Right atrium auricular region (tissue), 2 donors: Measurements from ENCODE around the gene MYO5C. TPM values are rescaled to one million over a fixed set of nuclear protein-coding genes. Genes with fewer than 3 reads are reported as not detected.

Source experiments
- DNase-seq: peaks from one replicate; pipeline ENCODE4 v3.0.0-alpha.2; 2019; ENCODE audit warnings: low spot score
- H3K27ac ChIP-seq, 2 donors: fragments of 200-600 bp; sonication (generic); 1 replicate in 1 of 2; 2 replicates in 1 of 2; pipeline ENCODE4 v1.5.1; 2016 to 2019
- H3K27me3 ChIP-seq, 2 donors: fragments of 200-600 bp; sonication (generic); one replicate each; pipeline versions ENCODE4 v1.5.1 to v1.6.0; 2017 to 2019
- H3K36me3 ChIP-seq: fragments of 200-600 bp; sonication (generic); one replicate; pipeline ENCODE4 v1.5.1; 2016
- H3K4me1 ChIP-seq, 2 donors: fragments of 200-600 bp; sonication (generic); one replicate each; pipeline versions ENCODE4 v1.5.1 to v1.6.0; 2017 to 2019
- H3K4me3 ChIP-seq, 2 donors: fragments of 200-600 bp; sonication (generic); 1 replicate in 1 of 2; 2 replicates in 1 of 2; pipeline ENCODE4 v1.5.1; 2017 to 2019; ENCODE audit warnings: mild to moderate bottlenecking in 1 of 2, moderate library complexity in 1 of 2
- H3K9me3 ChIP-seq, 2 donors: fragments of 200-600 bp; sonication (generic); one replicate each; pipeline ENCODE4 v1.5.1; 2019
- total RNA-seq, 2 donors: library from RNA; depleted of rRNA; stranded (reverse); fragments of >200 nt; gene quantifications; one replicate each; pipeline ENCODE4 v1.1.0, GENCODE V29; 2016
- TF ChIP-seq, protein P1 (sequence below), 2 donors: fragments of 200-600 bp; sonication (generic); IDR thresholded peaks; one replicate each; pipeline ENCODE4 v1.5.1; 2019; ENCODE audit warnings: antibody characterized with exemption in 2 of 2

MYO5C gene
- total RNA-seq, 2 donors from 2014 or later: 2.0 to 5.3 TPM

DNA sequence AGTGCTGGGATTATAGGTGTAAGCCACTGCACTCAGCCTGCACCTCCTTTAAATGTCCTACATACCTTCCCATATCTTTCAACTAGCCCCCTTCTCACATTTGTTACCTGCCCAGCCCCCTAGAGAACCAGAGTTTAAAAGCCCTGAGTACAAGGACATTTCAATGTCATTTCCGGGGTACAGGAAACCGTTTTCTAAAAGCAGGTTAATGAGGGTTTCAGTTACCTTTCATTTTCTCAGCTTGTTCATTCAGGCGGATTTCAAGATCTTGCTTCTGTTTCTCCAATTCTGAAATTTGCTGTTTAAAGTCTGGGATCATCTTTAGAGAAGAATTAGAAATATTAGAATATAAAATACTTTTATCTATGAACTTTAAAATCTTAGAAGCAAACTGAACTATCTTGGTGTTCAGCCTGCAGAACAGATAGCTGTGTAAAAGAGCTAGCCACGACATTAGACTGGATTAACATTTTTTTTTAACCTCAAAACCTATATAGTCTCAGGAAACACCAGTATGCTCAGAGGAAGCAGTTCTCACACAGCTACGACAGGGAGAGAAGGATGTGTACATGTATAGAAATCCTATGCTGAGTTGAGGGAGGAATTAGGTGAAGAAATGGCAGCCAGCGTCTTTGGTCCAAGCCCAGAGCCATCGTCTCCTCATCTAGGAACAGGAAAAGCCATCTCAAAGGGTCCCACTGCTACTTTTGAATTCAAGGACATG, 74.5 kb downstream of the MYO5C start:
- H3K27ac ChIP-seq: peak overlapping the region in 1 of 2 donors; percentile 80
- H3K4me1 ChIP-seq: no peaks in the 10 kb centered on the region
- H3K27me3 ChIP-seq: no peaks in the 10 kb centered on the region
- H3K9me3 ChIP-seq: no peaks in the 10 kb centered on the region
- no peak overlapping the region for H3K4me3 ChIP-seq
- TF ChIP-seq, protein P1, sequence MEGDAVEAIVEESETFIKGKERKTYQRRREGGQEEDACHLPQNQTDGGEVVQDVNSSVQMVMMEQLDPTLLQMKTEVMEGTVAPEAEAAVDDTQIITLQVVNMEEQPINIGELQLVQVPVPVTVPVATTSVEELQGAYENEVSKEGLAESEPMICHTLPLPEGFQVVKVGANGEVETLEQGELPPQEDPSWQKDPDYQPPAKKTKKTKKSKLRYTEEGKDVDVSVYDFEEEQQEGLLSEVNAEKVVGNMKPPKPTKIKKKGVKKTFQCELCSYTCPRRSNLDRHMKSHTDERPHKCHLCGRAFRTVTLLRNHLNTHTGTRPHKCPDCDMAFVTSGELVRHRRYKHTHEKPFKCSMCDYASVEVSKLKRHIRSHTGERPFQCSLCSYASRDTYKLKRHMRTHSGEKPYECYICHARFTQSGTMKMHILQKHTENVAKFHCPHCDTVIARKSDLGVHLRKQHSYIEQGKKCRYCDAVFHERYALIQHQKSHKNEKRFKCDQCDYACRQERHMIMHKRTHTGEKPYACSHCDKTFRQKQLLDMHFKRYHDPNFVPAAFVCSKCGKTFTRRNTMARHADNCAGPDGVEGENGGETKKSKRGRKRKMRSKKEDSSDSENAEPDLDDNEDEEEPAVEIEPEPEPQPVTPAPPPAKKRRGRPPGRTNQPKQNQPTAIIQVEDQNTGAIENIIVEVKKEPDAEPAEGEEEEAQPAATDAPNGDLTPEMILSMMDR (IDR thresholded peaks at IDR 0.05): no peak
- no peak for DNase-seq
- peaks cover 9% of the 10 kb centered on the region for H3K36me3 ChIP-seq

DNA sequence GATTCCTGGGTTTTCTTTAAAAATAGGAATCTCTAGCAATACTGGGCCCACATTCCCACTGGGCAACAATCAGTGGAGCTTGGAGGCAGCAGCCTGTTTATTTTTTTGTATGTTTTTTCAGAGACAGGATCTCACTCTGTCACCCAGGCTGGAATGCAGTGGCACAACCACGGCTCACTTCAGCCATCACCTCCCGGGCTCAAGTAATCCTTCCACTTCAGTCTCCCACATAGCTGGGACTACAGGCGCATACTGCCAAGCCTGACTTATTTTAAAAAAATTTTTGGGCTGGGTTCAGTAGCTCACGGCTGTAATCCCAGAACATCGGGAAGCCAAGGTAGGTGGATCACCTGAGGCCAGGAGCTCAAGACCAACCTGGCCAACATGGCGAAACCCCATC, 75.4 kb downstream of the MYO5C start:
- TF ChIP-seq, protein P1 (IDR thresholded peaks at IDR 0.05): no peak
- Histone ChIP-seq H3K9me3 (no peaks in the 10 kb centered on the region), H3K4me1 (no peaks in the 10 kb centered on the region), H3K27me3 (no peaks in the 10 kb centered on the region), H3K27ac (peak overlapping the region in 1 of 2 donors; percentile 80), H3K4me3 (no peak overlapping the region), H3K36me3 (peaks cover 9% of the 10 kb centered on the region)
- DNase-seq: no peak

DNA sequence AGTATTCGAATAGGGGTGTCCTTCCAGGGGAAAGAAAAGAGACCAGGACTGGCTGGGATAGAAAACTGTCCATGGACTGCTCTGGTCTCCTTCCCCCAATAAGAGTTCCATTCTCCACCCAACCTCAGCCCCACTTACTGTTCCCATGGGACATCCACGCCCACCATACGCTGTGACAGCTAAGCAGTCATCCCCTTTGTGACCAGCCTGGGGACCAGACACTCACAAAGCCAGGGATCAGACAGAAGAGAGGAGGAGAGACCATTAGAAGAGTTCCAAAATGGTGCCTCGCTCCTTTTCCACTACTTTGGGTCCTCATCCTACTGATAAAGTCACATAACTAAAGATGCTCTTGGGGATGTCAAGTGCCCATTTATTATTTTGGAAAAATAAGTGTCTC, 76.8 kb downstream of the MYO5C start:
- Histone ChIP-seq H3K4me3 (no peak overlapping the region), H3K27ac (peak overlapping the region in 1 of 2 donors; percentile 80), H3K27me3 (no peaks in the 10 kb centered on the region), H3K4me1 (no peaks in the 10 kb centered on the region), H3K36me3 (peaks cover under 1% of the 10 kb centered on the region), H3K9me3 (no peaks in the 10 kb centered on the region)
- TF ChIP-seq, protein P1 (IDR thresholded peaks at IDR 0.05): no peak
- DNase-seq: no peak

DNA sequence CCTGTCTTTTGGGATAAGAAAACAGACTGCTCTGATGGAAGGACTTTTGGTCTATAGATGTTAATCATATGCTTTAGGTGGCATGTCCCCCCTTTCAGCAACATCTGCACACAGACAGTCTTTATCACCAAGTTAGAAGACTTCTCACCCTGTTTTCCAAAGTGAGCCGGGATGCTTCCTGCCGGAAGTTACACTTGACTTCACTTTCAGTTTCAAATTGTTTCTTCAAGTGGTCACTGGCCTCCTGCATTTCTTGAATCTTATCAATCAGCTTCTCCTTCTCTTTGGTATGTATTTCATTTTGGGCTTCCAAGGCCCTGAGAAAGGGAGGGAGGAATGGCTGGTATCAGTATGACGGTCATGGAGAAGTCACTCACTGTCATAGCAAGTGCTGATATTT, 77.2 kb downstream of the MYO5C start:
- Histone ChIP-seq H3K4me1 (no peaks in the 10 kb centered on the region), H3K9me3 (no peaks in the 10 kb centered on the region), H3K27me3 (no peaks in the 10 kb centered on the region), H3K4me3 (no peak overlapping the region), H3K36me3 (peaks cover 4% of the 10 kb centered on the region), H3K27ac (peak overlapping the region in 1 of 2 donors; percentile 80)
- TF ChIP-seq, protein P1 (IDR thresholded peaks at IDR 0.05): no peak
- no peak for DNase-seq

DNA sequence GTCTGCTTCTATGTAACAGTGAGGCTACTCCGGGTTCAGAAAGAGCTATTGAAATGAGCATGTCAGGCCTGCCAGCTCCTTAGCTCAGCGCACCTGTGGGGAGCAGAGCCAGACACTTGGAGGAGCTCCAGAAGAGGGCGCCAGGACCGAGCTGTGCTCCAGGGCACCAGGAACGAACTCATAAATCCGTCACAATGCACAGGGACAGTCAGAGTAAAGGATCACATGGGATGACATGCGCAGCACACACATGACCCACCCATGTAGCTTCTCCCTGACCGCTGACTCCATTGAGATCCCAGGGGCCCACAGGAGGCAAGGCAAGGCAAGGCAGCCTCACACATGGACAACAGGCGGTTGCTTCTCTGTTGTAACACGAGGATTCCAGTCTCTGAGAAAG, 78.4 kb downstream of the MYO5C start:
- peak overlapping the region in 1 of 2 donors; percentile 11 for H3K27ac ChIP-seq

More for the DNA sequence above, 78.4 kb downstream of the MYO5C start:
- no peak overlapping the region for H3K4me3 ChIP-seq
- no peaks in the 10 kb centered on the region for H3K4me1 ChIP-seq
- no peaks in the 10 kb centered on the region for H3K27me3 ChIP-seq
- H3K9me3 ChIP-seq: no peaks in the 10 kb centered on the region
- peaks cover 14% of the 10 kb centered on the region for H3K36me3 ChIP-seq
- TF ChIP-seq, protein P1 (IDR thresholded peaks at IDR 0.05): no peak
- DNase-seq: no peak
